HG03521 (cell line): ENCODE measurements around the gene ULBP3.
"Not testable (repeated sequence)": the region's sequence is repeated elsewhere in the genome, so short reads cannot be mapped to it uniquely, and the experiment has no call there.

Source experiments
- ATAC-seq: cut with Tn5 transposase; IDR thresholded peaks from one replicate; pipeline ENCODE4 v1.9.1; 2021; ENCODE audit warnings: mild to moderate bottlenecking, moderate library complexity; ENCODE audit not compliant: unreplicated experiment

The ULBP3 gene

GRCh38 chr6:150076196-150076893 is 7.4 kb upstream of the ULBP3 start:
- ATAC-seq: no peak

GRCh38 chr6:150075034-150075421 is 6.1 kb upstream of the ULBP3 start:
- ATAC-seq: no peak

GRCh38 chr6:150074396-150075033 is 5.6 kb upstream of the ULBP3 start:
- ATAC-seq: not testable (repeated sequence)

- no peak for ATAC-seq
These were observed 3.3 kb upstream of the ULBP3 start for GRCh38 chr6:150072201-150072600.

GRCh38 chr6:150070236-150070818 is 1.4 kb upstream of the ULBP3 start:
- ATAC-seq: no peak

GRCh38 chr6:150069706-150070105 is 785 bp upstream of the ULBP3 start:
- no peak for ATAC-seq

GRCh38 chr6:150068151-150068550 is 770 bp downstream of the ULBP3 start:
- no peak for ATAC-seq

- ATAC-seq: no peak
These were observed 3.8 kb downstream of the ULBP3 start for GRCh38 chr6:150065083-150065482.

- no peak for ATAC-seq
These were observed 5.3 kb downstream of the ULBP3 start for GRCh38 chr6:150063640-150064039.

- not testable (repeated sequence) for ATAC-seq
These were observed 8.9 kb downstream of the ULBP3 start for GRCh38 chr6:150059973-150060372.

- no peak for ATAC-seq
These were observed 9.9 kb downstream of the ULBP3 start for GRCh38 chr6:150058986-150059385.

GRCh38 chr6:150058231-150058792 is 10.6 kb downstream of the ULBP3 start:
- no peak for ATAC-seq

- ATAC-seq: no peak
These were observed 11.4 kb downstream of the ULBP3 start for GRCh38 chr6:150057501-150057951.

GRCh38 chr6:150056916-150057315 is 12.0 kb downstream of the ULBP3 start:
- ATAC-seq: no peak

- ATAC-seq: no peak
These were observed 12.8 kb downstream of the ULBP3 start for GRCh38 chr6:150056156-150056555.

GRCh38 chr6:150055131-150055530 is 13.8 kb downstream of the ULBP3 start:
- no peak for ATAC-seq

- ATAC-seq: no peak
These were observed 15.5 kb downstream of the ULBP3 start for GRCh38 chr6:150053450-150053849.

- ATAC-seq: no peak
These were observed 18.1 kb downstream of the ULBP3 start for GRCh38 chr6:150050846-150051245.

- no peak for ATAC-seq
These were observed 20.8 kb downstream of the ULBP3 start for GRCh38 chr6:150048099-150048498.

- no peak for ATAC-seq
These were observed 22.0 kb downstream of the ULBP3 start for GRCh38 chr6:150046943-150047342.

- ATAC-seq: no peak
These were observed 24.2 kb downstream of the ULBP3 start for GRCh38 chr6:150044621-150045145.
